Measurements from ENCODE around the gene ITPKA.

DNA sequence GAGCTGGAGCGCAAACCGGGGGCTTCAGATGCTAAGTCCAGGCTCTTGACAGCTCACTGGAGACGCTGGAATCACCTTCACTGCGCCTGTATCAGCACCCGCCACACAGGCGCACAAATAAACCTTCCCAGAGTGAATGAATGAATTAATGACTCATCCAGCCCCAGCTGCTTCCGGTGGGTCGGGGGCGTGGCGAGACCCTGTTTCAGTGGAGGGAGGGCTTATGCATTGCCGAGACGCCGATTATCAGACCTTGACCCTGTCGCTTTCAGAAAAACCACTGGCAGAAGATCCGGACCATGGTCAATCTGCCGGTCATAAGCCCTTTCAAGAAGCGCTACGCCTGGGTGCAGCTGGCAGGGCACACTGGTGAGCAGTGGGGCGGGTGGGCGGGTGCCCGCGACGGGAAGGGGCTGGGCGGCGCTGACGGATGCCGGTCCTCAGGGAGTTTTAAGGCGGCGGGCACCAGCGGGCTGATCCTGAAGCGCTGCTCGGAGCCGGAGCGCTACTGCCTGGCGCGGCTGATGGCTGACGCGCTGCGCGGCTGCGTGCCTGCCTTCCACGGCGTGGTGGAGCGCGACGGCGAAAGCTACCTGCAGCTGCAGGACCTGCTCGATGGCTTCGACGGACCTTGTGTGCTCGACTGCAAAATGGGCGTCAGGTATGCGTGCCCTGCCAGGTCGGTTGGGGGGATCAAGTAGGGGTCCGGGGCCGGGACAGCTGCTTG is 7.7 kb downstream of the ITPKA start:
- TF ChIP-seq, protein P1, sequence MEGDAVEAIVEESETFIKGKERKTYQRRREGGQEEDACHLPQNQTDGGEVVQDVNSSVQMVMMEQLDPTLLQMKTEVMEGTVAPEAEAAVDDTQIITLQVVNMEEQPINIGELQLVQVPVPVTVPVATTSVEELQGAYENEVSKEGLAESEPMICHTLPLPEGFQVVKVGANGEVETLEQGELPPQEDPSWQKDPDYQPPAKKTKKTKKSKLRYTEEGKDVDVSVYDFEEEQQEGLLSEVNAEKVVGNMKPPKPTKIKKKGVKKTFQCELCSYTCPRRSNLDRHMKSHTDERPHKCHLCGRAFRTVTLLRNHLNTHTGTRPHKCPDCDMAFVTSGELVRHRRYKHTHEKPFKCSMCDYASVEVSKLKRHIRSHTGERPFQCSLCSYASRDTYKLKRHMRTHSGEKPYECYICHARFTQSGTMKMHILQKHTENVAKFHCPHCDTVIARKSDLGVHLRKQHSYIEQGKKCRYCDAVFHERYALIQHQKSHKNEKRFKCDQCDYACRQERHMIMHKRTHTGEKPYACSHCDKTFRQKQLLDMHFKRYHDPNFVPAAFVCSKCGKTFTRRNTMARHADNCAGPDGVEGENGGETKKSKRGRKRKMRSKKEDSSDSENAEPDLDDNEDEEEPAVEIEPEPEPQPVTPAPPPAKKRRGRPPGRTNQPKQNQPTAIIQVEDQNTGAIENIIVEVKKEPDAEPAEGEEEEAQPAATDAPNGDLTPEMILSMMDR (optimal IDR thresholded peaks at IDR 0.05 in 1 of 3, IDR thresholded peaks at IDR 0.05 in 1 of 3, conservative IDR thresholded peaks at IDR 0.05 in 1 of 3; ENCODE audit: extremely low read depth in 1 of 3, insufficient read depth in 2 of 3, low read length in 3 of 3), result no peak
- TF ChIP-seq EZH2 (IDR thresholded peaks at IDR 0.05; ENCODE audit: low read length), result peak; percentile 1

All from keratinocyte (primary cell).